SKM-1 (cell line): ENCODE results near the gene ELOVL7.
"Not testable (repeated sequence)": the region's sequence is repeated elsewhere in the genome, so short reads cannot be mapped to it uniquely, and the experiment has no call there.

Experiments
- DNase-seq: peaks from one replicate; lab custom pipeline; 2025; ENCODE audit not compliant: unreplicated experiment; lab: John Stamatoyannopoulos, UW

Gene ELOVL7

DNA sequence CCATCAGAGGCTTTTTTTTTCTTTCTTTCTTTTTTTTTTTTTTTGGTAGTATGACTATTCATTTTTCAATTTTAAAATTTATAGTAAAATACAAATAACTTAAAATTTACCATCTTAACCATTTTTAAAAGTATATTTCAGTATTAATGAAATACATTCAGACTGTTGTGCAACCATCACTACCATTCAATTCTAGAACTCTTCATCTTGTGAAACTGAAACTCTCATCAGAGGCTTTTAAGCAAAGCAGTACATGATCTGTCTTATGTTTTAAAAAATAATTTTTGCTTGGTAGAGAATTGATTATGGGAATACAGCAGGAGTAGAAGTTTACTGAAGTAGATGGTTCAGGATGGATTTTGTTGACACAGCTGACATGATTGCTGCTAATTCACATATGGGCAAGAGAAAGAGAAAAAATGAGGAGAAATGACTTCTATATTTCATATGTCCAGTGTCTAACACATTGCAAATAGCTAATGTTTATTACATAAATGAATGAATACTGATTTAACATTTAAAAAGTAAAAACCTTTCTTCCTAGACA is 13.4 kb downstream of the ELOVL7 start:
- DNase-seq: no peak

DNA sequence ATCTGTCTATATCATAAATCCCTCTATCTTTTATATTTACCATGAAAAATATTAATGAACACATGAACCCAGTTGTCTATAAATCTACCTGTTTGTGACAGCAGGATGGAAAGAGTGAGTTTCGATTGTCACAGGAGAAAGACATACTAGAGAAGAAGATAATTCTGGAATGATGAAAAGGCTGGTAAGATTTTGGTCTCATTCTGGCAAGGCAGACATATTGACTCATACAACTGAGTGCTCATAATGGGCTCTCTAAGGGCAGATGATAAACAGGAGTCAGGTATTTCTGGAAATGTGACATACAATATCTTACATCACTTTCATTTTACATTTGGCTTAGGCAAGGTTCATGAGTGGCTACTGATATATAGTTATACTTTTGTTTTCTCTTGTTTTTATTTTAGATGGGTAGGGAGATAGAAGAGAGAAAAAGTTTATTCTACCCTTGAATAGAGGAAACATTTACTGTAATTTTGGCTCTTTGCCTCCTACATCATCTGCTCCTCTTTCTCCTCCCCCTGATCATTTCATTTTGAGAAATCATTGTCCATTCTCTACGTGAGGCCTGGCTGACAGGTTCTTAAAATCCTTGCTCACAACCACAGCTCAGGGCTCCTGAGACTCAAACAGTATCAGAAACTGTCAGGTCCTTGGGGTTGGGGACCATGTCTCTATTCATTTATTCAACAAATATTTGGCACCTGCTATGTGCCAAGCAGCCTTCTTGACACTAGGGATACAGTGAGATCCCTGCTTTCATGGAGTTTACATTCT is 14.4 kb downstream of the ELOVL7 start:
- no peak for DNase-seq

- no peak for DNase-seq
These were observed 16.9 kb downstream of the ELOVL7 start for GRCh38 chr5:60827201-60827600.

- DNase-seq: no peak
These were observed 17.4 kb downstream of the ELOVL7 start for GRCh38 chr5:60826653-60827052.

DNA sequence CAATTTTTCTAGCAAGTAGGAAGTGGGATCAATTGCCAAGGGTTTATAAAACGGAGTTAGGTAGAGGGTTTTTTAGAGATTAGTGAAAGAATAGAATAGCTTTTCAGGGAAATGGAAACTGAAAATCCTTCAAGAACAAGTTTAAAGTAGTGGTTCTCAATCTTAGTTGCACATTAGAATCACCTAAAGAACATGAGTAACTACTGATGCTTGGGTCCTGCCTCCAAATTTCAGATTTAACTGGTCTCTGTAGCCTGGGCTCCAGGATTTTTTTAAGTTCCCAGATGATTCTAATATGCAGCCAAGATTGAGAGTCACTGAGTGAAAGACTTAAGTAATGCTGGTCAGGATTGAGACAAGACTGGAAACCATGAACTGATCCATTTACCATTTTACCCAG is 20.5 kb downstream of the ELOVL7 start:
- no peak for DNase-seq

DNA sequence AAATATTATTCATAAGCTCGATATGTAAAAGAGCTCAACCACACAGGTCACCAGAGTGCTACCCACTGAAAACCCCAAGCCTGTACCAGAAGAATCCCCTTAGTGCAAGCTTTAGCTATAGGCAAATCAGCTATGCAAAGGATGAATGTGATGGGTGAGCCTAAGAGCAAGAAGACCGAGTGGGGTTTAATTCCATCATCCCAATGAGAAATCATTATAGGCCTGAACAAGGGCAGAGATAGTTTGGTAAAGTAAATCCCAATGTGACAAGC is 21.8 kb downstream of the ELOVL7 start:
- DNase-seq: no peak

GRCh38 chr5:60821488-60822284 is 22.4 kb downstream of the ELOVL7 start:
- DNase-seq: no peak

DNA sequence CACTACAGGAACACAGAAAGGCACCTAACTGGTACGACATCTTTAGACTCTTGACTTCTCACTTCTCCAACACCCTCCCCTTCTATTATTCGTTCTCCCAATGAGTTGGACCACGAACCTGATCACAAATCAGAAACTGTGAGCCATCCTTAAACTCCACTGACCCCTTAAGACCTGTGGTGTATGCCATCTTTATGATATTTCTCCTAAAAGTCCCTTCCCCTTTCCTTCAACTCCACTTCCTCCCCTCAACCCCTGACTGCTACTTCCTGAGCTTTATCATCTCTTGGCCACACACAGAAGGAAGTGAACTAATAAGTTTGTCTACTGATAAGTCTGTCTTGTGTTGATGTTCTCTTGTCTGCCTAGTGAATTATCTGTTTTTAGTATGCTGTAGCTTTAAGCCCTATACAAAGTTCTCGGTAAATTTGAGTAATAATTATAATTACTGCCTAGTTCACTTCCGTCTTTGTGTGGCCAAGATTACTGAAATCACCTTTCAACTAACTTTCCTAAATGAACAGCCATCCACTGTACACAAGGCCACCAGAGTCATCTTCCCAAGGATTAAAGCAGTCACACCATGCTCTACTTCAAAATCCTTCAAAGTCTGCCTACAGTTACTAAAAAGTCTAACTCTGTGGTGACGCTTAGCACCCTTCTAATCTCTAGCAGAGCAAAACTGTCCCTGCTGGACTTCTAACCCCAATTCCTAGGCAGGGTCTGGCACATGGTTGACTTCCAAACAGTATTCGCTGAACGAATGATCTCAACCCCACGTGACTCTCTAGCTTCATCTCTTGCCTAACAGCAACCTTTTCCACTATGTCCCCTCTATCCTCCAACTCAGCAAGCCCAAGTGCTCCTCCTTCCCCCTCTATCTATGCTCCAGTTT is 23.2 kb downstream of the ELOVL7 start:
- DNase-seq: peak; percentile 22

- DNase-seq: not testable (repeated sequence)
These were observed 27.9 kb downstream of the ELOVL7 start for GRCh38 chr5:60816138-60816537.

GRCh38 chr5:60814498-60814897 is 29.6 kb downstream of the ELOVL7 start:
- DNase-seq: no peak

DNA sequence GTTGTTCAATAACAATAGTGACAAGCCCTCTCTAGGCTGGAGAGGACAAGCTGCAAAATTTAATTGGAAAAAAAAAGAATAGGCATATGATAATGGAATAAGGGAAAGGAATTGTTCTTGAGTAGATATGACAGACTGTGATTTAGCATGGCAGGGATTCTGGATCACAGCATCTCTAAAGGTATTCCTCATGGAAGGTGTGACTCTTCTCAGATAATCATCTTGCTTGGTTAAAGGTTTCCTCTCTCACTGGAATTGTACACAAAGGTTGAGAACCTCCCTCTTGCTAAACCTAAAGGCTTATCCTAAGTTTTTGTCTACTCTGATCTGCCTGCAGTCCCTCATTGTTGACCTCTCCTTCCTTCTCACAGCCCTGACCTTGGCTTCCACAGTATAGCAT is 31.6 kb downstream of the ELOVL7 start:
- no peak for DNase-seq

DNA sequence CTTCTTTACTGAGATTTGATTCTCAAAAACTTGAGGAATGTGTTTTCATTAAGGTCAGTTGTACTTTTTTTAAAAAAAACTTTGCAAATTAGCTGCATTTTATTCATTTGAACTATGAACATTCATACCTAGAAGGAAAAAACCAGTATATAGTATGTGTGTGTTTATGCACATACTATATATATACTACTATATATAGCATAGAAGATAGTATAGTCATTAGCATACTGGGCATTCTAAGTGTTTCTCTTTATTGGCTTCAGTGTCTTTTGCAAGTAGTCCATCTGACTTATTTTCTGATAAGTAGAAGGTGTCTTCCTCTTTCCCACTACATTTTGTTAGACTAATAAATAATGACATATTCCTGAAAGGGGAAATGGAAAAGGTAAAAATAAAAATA is 33.0 kb downstream of the ELOVL7 start:
- DNase-seq: no peak

DNA sequence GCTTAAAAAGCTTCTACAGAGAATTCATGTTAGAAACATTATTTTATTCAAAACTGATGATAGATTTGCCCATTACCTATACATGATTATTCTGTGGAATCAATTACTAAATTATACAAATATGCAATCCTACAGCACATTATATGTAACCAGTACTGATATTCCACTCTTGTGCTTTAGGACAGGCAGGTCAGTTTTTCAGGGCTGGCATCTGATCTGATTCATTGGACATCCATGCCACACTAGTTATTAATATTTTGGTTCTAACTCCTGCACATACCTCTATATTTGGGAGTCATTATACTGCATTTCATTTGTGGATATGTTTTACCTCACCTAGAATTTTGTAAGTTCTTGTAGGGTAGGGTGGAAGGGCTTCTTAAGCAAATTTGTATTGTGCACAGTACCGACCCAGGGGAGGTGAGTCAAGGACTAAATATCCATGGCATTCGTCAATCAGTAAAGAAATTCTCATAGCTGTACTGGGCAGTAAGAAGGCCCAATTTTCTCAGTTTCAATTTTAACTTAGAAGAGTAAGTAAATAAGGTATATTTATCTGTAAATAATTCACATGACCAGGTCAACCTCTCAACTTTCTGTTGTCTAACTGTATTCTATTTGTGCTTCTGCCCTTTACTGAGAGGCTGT is 33.5 kb downstream of the ELOVL7 start:
- DNase-seq: no peak

- DNase-seq: no peak
These were observed 34.1 kb downstream of the ELOVL7 start for GRCh38 chr5:60809891-60810425.

DNA sequence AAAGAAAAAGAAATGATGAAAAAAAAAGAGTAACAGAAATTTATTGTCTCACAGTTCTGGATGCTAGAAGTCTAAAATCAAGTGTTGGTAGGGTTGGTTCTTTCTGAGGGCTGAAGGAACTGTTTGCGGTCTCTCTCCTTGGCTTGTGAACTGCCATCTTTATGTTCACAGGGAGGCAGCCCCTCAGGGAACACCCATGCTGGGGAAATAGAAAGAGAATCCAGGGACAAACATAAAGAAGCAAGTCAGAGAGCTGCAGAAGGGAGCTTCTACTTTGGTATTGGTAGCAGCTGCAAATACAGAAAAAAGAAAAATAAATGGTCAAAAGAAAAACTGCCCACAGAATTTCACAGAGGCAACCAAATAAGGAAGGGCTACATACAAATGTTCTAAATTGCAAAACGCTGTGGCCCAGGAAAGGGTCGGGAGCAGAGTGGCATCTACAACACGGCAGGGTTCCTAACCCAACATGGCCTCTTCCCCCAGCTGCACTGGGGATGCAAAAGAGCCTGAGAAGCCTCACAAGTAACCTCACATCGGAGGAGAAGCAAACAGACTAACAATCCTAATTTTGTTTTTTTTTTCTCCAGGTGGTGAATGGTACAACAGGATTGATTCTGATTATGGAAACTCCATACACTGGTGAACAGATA is 37.4 kb downstream of the ELOVL7 start:
- no peak for DNase-seq

DNA sequence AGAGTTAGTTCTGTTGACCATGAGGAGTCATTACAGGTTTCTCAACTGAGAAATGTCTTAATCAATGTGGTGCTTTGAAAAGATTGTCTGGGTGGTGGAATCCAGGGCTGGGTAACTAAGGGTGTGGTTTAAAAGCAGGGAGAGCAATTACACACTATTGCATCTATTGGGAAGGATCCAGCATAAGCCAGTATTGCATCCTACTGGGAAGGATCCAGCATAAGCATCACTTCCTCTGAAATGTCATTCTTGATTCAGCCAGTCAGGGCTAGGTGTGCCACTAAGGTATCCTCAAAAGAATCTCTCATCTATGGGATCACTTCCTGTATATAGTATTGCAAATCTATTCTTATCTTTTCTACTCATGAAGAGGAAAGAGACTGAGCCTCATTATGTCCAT is 38.6 kb downstream of the ELOVL7 start:
- DNase-seq: no peak

- DNase-seq: no peak
These were observed 40.4 kb downstream of the ELOVL7 start for GRCh38 chr5:60803712-60804111.

- DNase-seq: no peak
These were observed 41.1 kb downstream of the ELOVL7 start for GRCh38 chr5:60802986-60803385.

- no peak for DNase-seq
These were observed 41.8 kb downstream of the ELOVL7 start for GRCh38 chr5:60802226-60802625.

DNA sequence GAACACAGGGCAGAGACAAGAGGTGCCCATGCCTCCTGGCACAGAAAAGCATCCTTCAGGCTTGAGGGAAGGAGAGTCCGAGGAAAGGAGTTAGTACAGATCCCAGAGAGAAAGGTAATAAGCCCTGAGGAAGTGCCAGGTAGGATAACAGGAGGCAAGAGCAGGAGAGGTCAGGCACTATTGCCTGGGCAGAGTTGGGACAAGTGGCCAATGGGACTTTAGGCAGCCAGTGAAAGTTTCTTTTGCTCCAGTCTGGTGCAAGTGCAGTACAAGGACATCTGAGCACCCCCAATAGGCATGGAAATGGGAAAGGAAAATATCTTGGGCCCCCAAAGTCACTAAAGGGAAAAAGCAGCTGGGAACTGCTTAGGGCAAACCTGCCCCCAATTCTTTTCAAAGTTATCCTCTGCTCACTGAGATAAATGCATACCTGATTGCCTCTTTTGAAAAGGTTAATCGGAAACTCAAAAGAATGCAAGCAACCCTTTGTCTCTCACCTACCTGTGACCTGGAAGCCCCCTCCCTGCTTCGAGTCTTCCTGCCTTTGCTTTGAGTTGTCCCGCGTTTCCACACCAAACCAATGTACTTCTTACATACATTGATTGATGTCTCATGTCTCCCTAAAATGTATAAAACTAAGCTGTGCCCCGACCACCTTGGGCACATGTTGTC is 46.5 kb downstream of the ELOVL7 start:
- DNase-seq: no peak
